ENCODE data around the gene GAD1. TPM values are rescaled to one million over a fixed set of nuclear protein-coding genes. Genes with fewer than 3 reads are reported as not detected.

The GAD1 gene
- total RNA-seq, 2 experiments from 2014 or later: 1.5 to 2.2 TPM

GRCh38 chr2:170873035-170873692 lies 56.5 kb downstream of the GAD1 start:
- POLR2A ChIA-PET: interaction anchor here (0.7 kb wide), 1 partner anchor 57 kb away, joined by 4 read pairs; no protein-coding TSS in a partner anchor
- peaks cover 10% of the 10 kb centered on the region for H3K27me3 Mint-ChIP-seq

GRCh38 chr2:170878066-170878465 lies 61.4 kb downstream of the GAD1 start:
- Mint-ChIP-seq H3K9me3 (no peaks in the 10 kb centered on the region), H3K4me3 (no peak overlapping the region), H3K36me3 (ENCODE audit: low read depth) (no peaks in the 10 kb centered on the region), H3K27ac (no peak overlapping the region), H3K27me3 (peaks cover 14% of the 10 kb centered on the region), H3K4me1 (peaks cover 14% of the 10 kb centered on the region)
- DNase-seq: no peak
- ChIA-PET POLR2A (no interaction called here), CTCF (interaction anchor here (0.9 to 1.3 kb wide), 2 partner anchors 55 to 554 kb away, joined by 3 read pairs; no protein-coding TSS in a partner anchor)

More at GRCh38 chr2:170873035-170873692, 56.5 kb downstream of the GAD1 start:
- CTCF ChIA-PET: interaction anchor here (0.6 to 3.8 kb wide), 31 partner anchors 8 to 700 kb away, joined by 3 to 29 read pairs (median 4); partner anchors contain the start of genes GAD1 and GORASP2
- no peaks in the 10 kb centered on the region for H3K36me3 Mint-ChIP-seq (ENCODE audit: low read depth)
- H3K9me3 Mint-ChIP-seq: no peaks in the 10 kb centered on the region
- peaks cover 12% of the 10 kb centered on the region for H3K4me1 Mint-ChIP-seq
- DNase-seq: peak; percentile 80
- H3K27ac Mint-ChIP-seq: peak overlapping the region; percentile 11
- H3K4me3 Mint-ChIP-seq: peak overlapping the region; percentile 51

GRCh38 chr2:170878505-170878904 lies 61.8 kb downstream of the GAD1 start:
- POLR2A ChIA-PET: no interaction called here
- Mint-ChIP-seq H3K4me3 (no peak overlapping the region), H3K27me3 (peaks cover 14% of the 10 kb centered on the region), H3K36me3 (ENCODE audit: low read depth) (no peaks in the 10 kb centered on the region), H3K27ac (no peak overlapping the region), H3K4me1 (peaks cover 10% of the 10 kb centered on the region), H3K9me3 (no peaks in the 10 kb centered on the region)
- CTCF ChIA-PET: interaction anchor here (1.3 kb wide), 1 partner anchor 56 kb away, joined by 3 read pairs; no protein-coding TSS in a partner anchor
- DNase-seq: no peak

GRCh38 chr2:170881840-170882239 lies 65.2 kb downstream of the GAD1 start:
- Mint-ChIP-seq H3K9me3 (no peaks in the 10 kb centered on the region), H3K27ac (no peak overlapping the region), H3K4me1 (peaks cover 7% of the 10 kb centered on the region), H3K27me3 (peaks cover 21% of the 10 kb centered on the region), H3K4me3 (no peak overlapping the region), H3K36me3 (ENCODE audit: low read depth) (no peaks in the 10 kb centered on the region)
- DNase-seq: no peak
- ChIA-PET POLR2A (no interaction called here), CTCF (interaction anchor here (2.8 kb wide), 1 partner anchor 10 kb away, joined by 20 read pairs; no protein-coding TSS in a partner anchor)

DNA sequence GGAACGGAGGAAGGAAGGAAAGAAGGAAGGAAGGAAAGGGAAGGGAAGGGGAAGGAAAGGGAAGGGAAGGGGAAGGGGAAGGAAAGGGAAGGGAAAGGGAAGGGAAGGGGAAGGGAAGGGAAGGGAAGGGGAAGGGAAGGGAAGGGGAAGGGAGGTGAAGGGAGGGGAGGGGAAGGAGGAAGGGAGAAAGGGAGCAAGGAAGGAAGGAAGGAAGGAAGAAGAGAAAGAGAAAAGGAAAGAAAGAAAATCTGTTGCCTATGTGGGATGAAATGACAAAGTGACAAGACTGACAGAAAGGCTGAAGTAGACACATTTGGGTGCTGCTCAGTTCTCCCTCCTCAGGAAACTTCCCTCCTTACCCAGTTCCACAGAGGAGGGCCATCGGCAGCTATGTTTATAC lies 66.1 kb downstream of the GAD1 start:
- CTCF ChIA-PET: interaction anchor here (1.1 to 2.8 kb wide), 2 partner anchors 9 to 10 kb away, joined by 4 to 20 read pairs; no protein-coding TSS in a partner anchor
- Mint-ChIP-seq H3K4me3 (no peak overlapping the region), H3K4me1 (peaks cover 7% of the 10 kb centered on the region), H3K9me3 (no peaks in the 10 kb centered on the region), H3K27ac (no peak overlapping the region), H3K27me3 (peaks cover 23% of the 10 kb centered on the region), H3K36me3 (ENCODE audit: low read depth) (no peaks in the 10 kb centered on the region)
- POLR2A ChIA-PET: no interaction called here
- DNase-seq: no peak

DNA sequence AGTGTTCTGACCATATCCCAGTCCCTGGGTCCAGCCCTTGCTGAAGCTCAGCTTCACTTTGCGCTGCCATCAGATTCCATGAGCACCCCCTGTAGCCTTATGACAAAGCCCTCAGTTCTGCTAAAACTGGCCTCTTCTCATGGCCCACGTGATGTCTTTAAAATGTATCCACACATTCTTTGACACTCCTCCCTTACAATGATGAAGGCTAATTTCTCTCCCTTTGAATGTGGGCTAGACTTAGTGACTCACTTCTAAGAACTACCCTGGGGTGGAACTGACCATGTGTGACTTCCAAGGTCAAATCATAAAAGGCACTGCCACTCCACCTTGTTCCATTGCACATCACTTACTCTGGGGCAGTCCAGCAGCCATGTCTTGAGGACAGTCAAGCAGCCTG lies 67.0 kb downstream of the GAD1 start:
- Mint-ChIP-seq H3K27ac (no peak overlapping the region), H3K4me1 (peaks cover 1% of the 10 kb centered on the region), H3K9me3 (no peaks in the 10 kb centered on the region), H3K36me3 (ENCODE audit: low read depth) (no peaks in the 10 kb centered on the region), H3K27me3 (peaks cover 25% of the 10 kb centered on the region), H3K4me3 (no peak overlapping the region)
- POLR2A ChIA-PET: no interaction called here
- DNase-seq: no peak
- CTCF ChIA-PET: interaction anchor here (1.1 kb wide), 1 partner anchor 10 kb away, joined by 4 read pairs; no protein-coding TSS in a partner anchor

GRCh38 chr2:170885130-170885791 lies 68.6 kb downstream of the GAD1 start:
- H3K27me3 Mint-ChIP-seq: peaks cover 27% of the 10 kb centered on the region
- no peak overlapping the region for H3K4me3 Mint-ChIP-seq
- ChIA-PET POLR2A (no interaction called here), CTCF (interaction anchor here (1.9 kb wide), 1 partner anchor 12 kb away, joined by 6 read pairs; no protein-coding TSS in a partner anchor)
- H3K9me3 Mint-ChIP-seq: no peaks in the 10 kb centered on the region
- DNase-seq: no peak
- no peak overlapping the region for H3K27ac Mint-ChIP-seq
- no peaks in the 10 kb centered on the region for H3K4me1 Mint-ChIP-seq
- H3K36me3 Mint-ChIP-seq (ENCODE audit: low read depth): no peaks in the 10 kb centered on the region

DNA sequence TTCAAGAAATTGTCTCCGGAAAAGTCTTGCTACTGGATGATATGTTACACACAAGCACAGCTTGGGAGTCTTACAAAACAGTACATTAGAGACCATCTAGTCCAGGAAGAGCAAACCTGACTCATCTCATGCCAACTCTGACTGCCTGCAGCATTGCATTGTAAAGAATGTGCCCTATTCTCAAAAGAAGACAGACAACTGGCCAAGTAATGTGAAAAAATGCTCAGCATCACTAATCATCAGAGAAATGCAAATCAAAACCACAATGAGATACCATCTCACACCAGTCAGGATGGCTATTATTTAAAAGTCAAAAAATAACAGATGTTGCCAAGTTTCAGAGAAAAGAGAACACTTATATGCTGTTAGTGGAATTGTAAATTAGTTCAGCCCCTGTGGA lies 69.7 kb downstream of the GAD1 start:
- POLR2A ChIA-PET: no interaction called here
- H3K4me1 Mint-ChIP-seq: no peaks in the 10 kb centered on the region
- no peak overlapping the region for H3K4me3 Mint-ChIP-seq
- CTCF ChIA-PET: interaction anchor here (1.9 kb wide), 1 partner anchor 13 kb away, joined by 7 read pairs; no protein-coding TSS in a partner anchor
- no peak overlapping the region for H3K27ac Mint-ChIP-seq
- no peaks in the 10 kb centered on the region for H3K36me3 Mint-ChIP-seq (ENCODE audit: low read depth)
- no peak for DNase-seq
- peaks cover 28% of the 10 kb centered on the region for H3K27me3 Mint-ChIP-seq
- H3K9me3 Mint-ChIP-seq: no peaks in the 10 kb centered on the region

DNA sequence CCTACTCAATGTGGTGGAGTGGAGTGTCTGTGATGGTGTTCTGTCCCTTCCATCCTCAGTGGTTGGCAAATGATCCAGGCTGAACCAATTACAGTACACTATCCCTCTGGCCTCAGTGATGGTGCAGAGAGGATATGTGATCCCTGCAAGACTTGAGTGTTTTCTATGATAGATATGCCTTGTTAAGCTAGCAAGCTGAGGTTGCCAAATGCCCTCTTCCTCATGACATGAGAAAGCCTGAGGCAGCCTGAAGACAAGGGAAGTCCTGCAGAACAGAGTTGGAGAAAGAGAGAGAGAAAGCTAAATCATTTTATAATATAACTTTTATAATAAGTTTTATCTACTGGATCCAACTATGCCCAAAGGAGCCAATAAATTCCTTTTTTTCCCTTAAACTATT lies 70.8 kb downstream of the GAD1 start:
- no peak for DNase-seq
- ChIA-PET CTCF (interaction anchor here (1.9 kb wide), 1 partner anchor 14 kb away, joined by 7 read pairs; no protein-coding TSS in a partner anchor), POLR2A (no interaction called here)
- Mint-ChIP-seq H3K9me3 (no peaks in the 10 kb centered on the region), H3K4me1 (no peaks in the 10 kb centered on the region), H3K36me3 (ENCODE audit: low read depth) (no peaks in the 10 kb centered on the region), H3K4me3 (no peak overlapping the region), H3K27me3 (peaks cover 26% of the 10 kb centered on the region), H3K27ac (no peak overlapping the region)

GRCh38 chr2:170887896-170888295 lies 71.2 kb downstream of the GAD1 start:
- Mint-ChIP-seq H3K27me3 (peaks cover 26% of the 10 kb centered on the region), H3K4me3 (no peak overlapping the region), H3K9me3 (no peaks in the 10 kb centered on the region), H3K36me3 (ENCODE audit: low read depth) (no peaks in the 10 kb centered on the region), H3K27ac (no peak overlapping the region), H3K4me1 (no peaks in the 10 kb centered on the region)
- CTCF ChIA-PET: interaction anchor here (1.9 kb wide), 1 partner anchor 15 kb away, joined by 7 read pairs; no protein-coding TSS in a partner anchor
- no peak for DNase-seq
- POLR2A ChIA-PET: no interaction called here

GRCh38 chr2:170891893-170892292 lies 75.2 kb downstream of the GAD1 start:
- Mint-ChIP-seq H3K36me3 (ENCODE audit: low read depth) (no peaks in the 10 kb centered on the region), H3K9me3 (no peaks in the 10 kb centered on the region), H3K4me3 (no peak overlapping the region), H3K27ac (no peak overlapping the region), H3K4me1 (no peaks in the 10 kb centered on the region), H3K27me3 (peaks cover 27% of the 10 kb centered on the region)
- ChIA-PET POLR2A (no interaction called here), CTCF (no interaction called here)
- no peak for DNase-seq

DNA sequence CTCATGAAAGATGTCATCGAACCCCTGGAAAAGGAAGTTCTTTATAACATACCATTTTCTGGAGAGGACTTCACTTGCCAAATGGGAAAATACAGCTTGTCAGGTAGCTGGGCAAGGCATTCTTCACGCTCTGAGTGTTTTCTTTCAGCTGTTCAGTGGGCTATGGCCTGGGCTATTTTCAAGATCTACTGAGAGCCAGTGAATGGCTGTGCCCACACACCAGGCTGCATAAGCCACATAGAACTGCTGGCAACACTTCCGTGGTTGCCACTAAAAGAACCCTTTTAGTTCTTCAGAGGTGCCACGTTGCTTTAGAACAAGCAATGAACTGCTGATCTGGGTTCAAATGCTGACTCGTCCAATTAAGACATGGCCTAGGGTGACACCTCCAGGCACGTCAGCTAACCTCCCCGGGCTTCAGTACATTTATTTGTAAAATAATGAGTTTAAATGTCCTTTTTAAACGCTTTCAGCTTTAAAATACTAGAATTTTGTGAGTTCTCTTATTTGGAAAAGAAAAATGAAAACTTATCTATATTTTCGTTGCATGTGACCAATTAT lies 75.8 kb downstream of the GAD1 start:
- no peaks in the 10 kb centered on the region for H3K9me3 Mint-ChIP-seq
- peaks cover 25% of the 10 kb centered on the region for H3K27me3 Mint-ChIP-seq
- no peak overlapping the region for H3K27ac Mint-ChIP-seq
- no peak overlapping the region for H3K4me3 Mint-ChIP-seq
- H3K36me3 Mint-ChIP-seq (ENCODE audit: low read depth): no peaks in the 10 kb centered on the region
- H3K4me1 Mint-ChIP-seq: no peaks in the 10 kb centered on the region
- no peak for DNase-seq
- POLR2A ChIA-PET: no interaction called here
- CTCF ChIA-PET: no interaction called here

GRCh38 chr2:170895023-170895757 lies 78.5 kb downstream of the GAD1 start:
- peaks cover 2% of the 10 kb centered on the region for H3K9me3 Mint-ChIP-seq
- no peak for DNase-seq
- H3K36me3 Mint-ChIP-seq (ENCODE audit: low read depth): no peaks in the 10 kb centered on the region
- no peak overlapping the region for H3K27ac Mint-ChIP-seq
- no peaks in the 10 kb centered on the region for H3K4me1 Mint-ChIP-seq
- H3K4me3 Mint-ChIP-seq: no peak overlapping the region
- POLR2A ChIA-PET: no interaction called here
- peaks cover 21% of the 10 kb centered on the region for H3K27me3 Mint-ChIP-seq
- CTCF ChIA-PET: no interaction called here

All from activated CD4-positive, alpha-beta memory T cell treated with anti-CD3 and anti-CD28 coated beads, Interleukin-2, amount 10 ng/mL, durations not matched to agents 7 days and 5 days (primary cell).